Upper lobe of left lung (tissue), 4 donors: ENCODE results near the gene AKR1B15.

ENCODE experiments used
- EP300 ChIP-seq, 4 donors: sonication (generic); formaldehyde crosslinking; IDR thresholded peaks; one replicate each; pipeline ENCODE4 v1.5.1; 2017; ENCODE audit warnings: antibody characterized with exemption in 4 of 4, control low read depth in 2 of 4
- TF ChIP-seq, protein P1 (sequence below), 6 experiments: fragments of 450-650 bp in 4 of 6; fragments of 200-600 bp in 2 of 6; sonication (generic) in 2 of 6; IDR thresholded peaks; one replicate each; pipeline ENCODE4 v1.5.1; 2016 to 2019; ENCODE audit warnings: antibody characterized with exemption in 6 of 6

DNA sequence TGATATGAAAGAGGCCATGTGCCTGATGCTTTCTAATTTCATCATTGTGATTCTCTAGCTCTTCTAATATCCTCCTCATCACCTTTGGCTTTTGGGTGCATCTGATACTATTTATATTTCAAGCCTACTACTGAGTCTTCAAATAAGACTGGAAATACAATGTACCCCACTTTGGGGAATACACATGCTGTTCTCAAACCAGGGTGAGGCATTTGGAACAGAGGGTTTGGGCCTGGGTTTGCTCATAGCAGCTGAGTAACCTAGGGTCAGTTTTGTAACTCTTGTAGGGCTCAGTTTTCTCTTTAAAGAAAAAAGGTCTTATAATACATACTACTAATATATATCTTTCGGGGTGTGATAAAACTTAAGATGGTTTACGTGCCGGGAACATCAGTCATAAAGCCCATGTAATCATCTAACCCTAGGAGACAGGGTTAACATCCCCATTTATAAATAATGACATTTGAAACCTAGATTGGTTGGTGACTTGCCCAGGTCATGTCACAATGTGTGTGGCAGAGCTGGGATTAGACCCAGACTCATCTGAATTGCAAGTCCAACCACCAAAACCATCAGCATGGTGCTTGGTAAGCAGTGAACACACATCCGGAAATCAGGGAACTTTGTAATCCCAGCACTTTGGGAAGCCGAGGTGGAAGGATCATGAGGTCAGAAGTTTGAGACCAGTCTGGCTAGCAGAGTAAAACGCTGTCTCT, 23.0 kb downstream of the AKR1B15 start:
- TF ChIP-seq EP300 (IDR thresholded peaks at IDR 0.05) = no peak
- TF ChIP-seq, protein P1, sequence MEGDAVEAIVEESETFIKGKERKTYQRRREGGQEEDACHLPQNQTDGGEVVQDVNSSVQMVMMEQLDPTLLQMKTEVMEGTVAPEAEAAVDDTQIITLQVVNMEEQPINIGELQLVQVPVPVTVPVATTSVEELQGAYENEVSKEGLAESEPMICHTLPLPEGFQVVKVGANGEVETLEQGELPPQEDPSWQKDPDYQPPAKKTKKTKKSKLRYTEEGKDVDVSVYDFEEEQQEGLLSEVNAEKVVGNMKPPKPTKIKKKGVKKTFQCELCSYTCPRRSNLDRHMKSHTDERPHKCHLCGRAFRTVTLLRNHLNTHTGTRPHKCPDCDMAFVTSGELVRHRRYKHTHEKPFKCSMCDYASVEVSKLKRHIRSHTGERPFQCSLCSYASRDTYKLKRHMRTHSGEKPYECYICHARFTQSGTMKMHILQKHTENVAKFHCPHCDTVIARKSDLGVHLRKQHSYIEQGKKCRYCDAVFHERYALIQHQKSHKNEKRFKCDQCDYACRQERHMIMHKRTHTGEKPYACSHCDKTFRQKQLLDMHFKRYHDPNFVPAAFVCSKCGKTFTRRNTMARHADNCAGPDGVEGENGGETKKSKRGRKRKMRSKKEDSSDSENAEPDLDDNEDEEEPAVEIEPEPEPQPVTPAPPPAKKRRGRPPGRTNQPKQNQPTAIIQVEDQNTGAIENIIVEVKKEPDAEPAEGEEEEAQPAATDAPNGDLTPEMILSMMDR (IDR thresholded peaks at IDR 0.05) = no peak
